Sciatic nerve (tissue), 2 donors: ENCODE results near the gene TBC1D12. TPM values are rescaled to one million over a fixed set of nuclear protein-coding genes. Genes with fewer than 3 reads are reported as not detected.

Experiments
- ATAC-seq: fragments of 200-7000 bp; cut with Tn5 transposase; one replicate; pipeline ENCODE4 v1.9.1; 2020; ENCODE audit warnings: mild to moderate bottlenecking, moderate library complexity
- DNase-seq: peaks from one replicate; pipeline ENCODE4 v3.0.0-alpha.2; 2020; ENCODE audit warnings: low spot score
- intact Hi-C: fragments of 100-400 bp; cut with DNase I; formaldehyde crosslinking; loops from one replicate; pipeline ENCODE4 v1.14.2; 2022
- total RNA-seq: library from RNA; stranded (reverse); fragmentation: NEBNext Ultra II Directional; extraction: Animal tissue kit (Norgen Biotek cat#: 25700); gene quantifications from one replicate; pipeline ENCODE4 v1.2.1, GENCODE V29; 2021
- donor health status: DM: no; HTN: no; CAD: no.
- donor health status: DM: no; HTN: no; CAD: no.

The TBC1D12 gene
- total RNA-seq, 1 donor from 2014 or later = 20.4 TPM

DNA sequence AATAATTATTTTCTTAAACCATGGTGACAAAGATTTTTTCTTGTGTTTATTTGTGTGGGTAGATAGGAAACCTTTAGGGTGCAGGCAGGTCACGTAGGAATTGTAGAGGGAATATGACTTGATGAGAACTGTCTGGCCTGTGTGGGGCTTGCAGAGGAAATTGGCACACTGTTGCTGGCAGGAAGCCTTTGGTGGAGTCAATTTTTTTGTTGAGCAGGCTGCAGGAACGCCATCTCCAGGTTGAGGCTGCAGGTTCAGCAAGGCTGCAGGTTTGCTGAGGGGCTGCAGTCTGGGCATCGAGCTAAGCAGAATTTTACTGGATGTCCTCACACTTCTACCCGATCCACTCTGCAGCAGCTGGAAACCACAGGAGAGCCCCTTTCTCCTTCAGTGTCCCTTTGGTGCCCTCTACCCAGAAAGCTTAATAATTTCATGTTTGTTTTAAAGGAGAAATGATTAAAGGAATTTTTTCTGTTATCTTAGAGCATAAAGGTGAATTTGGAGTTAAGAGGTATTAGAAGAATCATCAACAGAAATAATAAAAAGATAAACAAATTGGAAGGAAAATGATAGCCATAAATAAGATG lies 37.0 kb downstream of the TBC1D12 start:
- no peak for DNase-seq
- intact Hi-C loops = no loop called here

DNA sequence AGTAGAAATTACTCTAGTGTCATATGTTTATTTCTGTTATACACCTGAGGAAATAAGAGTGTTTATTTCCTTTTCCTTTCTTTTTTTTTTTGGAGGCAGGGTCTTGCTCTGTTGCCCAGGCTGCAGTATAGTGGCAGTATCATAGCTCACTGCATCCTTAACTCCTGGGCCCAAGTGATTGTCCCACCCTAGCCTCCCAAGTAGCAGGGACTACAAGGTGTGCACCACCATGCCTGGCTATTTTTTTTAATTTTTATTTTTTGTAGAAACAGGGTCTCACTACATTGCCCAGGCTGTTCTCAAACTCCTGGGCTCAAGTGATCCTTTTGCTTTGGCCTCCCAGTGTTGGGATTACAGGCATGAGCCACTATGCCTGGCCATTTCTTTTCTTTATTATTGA lies 37.8 kb downstream of the TBC1D12 start:
- intact Hi-C loops = loop anchor here (10.0 kb wide), 1 partner anchor 75 kb away; the partner anchor contains the start of gene NOC3L
- DNase-seq (no peak), ATAC-seq (no peak)

More for the DNA sequence above, 37.0 kb downstream of the TBC1D12 start:
- no peak for ATAC-seq

DNA sequence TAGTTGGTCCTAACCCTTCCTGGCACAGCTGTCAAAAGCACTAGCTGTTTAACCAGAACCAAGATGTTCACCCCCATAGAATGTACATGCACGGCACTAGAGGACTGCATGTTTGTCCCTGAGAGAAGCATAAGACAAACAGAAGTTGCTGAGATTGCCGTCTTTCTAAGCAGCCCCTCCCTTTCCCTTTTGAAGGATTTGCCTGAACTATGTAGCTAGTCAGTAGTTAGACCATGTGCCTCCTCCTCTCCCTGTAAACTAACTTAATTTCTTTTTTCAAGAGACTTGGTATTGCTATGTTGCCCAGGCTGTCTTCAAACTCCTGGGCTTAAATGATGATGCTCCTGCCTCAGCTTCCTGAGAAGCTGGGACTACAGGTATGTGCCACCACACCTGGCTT lies 40.7 kb downstream of the TBC1D12 start:
- DNase-seq (no peak), ATAC-seq (no peak)
- intact Hi-C loops = loop anchor here (10.0 kb wide), 1 partner anchor 78 kb away; the partner anchor contains the start of gene NOC3L

DNA sequence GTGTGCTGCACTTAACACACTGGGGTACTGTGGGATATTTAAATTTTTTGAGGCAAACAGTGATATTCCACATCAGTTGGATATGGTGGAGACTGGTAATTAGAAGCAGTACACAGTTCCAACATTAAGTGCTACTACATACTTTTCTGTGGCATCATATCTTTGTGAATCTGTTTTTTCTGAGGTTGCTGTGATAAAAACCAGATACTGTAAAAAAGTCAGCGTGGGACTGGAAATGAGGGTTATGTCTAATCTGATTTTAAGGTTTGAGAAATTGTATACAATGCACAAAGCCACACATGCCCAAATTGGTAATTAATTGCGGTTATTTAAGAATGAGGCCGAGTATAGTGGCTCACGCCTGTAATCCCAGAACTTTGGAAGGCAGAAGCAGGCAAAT lies 41.2 kb downstream of the TBC1D12 start:
- DNase-seq = no peak
- no peak for ATAC-seq
- intact Hi-C loops = loop anchor here (10.0 kb wide), 1 partner anchor 79 kb away; the partner anchor contains the start of gene NOC3L

DNA sequence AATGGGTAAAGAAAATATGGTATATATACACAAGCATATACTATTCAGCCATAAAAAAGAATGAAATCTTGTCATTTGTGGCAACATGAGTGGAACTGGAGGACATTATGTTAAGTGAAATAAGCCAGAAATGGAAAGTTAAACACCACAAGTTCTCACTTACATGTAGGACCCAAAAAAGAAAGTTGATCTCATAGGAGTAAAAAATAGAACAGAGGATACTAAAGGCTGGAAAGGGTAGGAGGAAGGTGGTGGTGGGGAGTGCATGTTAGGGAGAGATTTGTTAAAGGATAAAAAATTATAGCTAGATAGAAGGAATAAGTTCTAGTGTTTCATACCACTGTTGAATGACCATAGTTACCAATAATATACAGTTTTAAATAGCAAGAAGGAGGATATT lies 48.4 kb downstream of the TBC1D12 start:
- ATAC-seq = no peak
- no peak for DNase-seq
- intact Hi-C loops = no loop called here

DNA sequence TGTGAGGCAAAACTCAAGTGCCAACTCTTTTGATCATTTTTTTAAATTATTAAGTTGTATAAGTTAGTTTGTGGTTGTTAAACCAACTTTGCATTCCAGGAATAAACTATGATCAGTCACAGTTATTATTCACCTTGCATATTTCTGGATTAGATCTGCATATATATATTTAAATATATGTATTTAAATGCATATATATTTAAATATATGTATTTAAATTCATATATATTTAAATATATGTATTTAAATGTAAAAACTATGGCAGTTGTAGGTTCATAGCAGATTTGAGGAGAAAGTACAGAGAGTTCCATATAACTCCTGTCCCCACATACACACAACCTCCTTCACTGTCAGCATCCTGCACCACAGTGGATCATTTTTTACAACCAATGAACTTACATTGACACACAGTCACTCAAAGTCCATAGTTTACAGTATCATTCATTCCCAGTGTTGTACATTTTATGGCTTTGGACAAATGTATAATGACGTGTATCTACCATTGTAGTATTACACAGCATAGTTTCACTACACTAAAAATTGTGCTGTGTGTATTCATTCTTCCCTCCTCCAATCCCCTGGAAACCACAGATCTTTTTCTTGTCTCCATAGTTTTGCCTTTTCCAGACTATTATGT lies 49.7 kb downstream of the TBC1D12 start:
- intact Hi-C loops = no loop called here
- DNase-seq (no peak), ATAC-seq (no peak)

DNA sequence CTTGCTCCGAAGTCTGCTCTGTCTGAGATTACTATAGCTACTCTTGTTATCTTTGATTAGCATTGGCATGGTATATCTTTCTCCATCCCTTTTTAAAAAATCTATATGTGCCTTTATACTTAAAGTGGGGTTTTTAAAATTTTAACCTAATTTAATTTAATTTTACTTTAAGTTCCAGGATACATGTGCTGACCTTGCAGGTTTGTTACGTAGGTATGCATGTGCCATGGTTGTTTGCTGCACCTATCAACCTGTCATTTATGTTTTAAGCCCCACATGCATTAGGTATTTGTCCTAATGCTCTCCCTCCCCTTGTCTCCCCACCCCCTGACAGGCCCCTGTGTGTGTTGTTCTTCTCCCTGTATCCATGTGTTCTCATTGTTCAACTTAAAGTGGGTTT lies 54.6 kb downstream of the TBC1D12 start:
- no peak for ATAC-seq
- no peak for DNase-seq
- intact Hi-C loops = no loop called here

DNA sequence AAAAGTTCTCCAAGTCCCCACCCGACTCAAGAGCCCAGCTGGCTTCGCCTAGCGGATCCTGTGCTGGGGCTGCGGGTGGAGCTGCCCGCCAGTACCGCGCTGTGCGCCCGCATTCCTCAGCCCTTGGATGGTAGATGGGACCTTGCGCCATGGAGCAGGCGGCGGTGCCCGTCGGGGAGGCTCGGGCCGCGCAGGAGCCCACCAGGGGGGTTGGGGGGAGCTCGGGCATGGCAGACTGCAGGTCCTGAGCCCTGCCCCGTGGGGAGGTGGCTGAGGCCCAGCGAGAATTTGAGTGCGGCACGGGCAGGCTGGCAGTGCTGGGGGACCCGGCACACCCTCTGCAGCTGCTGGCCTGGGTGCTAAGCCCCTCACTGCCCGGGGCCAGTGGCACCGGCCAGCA lies 57.0 kb downstream of the TBC1D12 start:
- ATAC-seq (no peak), DNase-seq (no peak)
- intact Hi-C loops = no loop called here

DNA sequence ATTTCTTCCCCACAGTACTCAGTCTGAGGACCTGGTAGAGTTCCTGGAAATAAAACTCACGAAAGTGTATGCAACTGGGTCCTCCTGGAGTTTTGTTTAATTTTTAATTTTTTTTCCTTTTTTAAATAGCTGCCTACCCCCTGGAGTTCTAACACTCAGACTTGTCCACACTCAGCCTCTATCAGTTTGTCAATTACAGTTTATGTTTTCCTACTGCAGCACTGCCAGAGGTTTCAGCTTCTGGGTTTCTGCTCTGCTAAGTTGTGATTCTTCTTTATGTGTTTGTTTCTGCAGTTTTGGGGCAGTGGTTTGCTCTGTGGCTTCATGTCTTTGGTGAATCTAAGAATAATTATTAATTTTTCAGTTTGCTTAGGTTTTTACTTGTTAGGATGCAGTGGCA lies 59.2 kb downstream of the TBC1D12 start:
- no peak for ATAC-seq
- DNase-seq = no peak
- intact Hi-C loops = no loop called here

DNA sequence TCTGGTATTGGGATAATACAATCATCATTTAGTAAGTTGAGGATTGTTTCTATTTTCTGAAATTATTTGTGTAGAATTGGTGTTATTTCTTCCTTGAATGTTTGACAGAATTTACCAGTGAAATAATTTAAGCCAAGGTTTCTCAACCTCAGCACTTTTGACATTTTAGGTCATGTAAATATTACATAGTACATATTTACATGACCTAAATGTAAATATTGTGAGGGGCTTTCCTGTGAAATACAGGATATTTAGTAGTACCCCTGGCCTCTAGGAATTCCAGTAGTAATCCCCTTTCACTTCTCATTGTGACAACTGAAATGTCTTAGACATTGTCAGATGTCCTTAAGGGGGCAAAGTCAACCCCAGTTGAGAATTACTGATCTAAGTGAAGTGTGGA lies 59.8 kb downstream of the TBC1D12 start:
- ATAC-seq = no peak
- DNase-seq = no peak
- intact Hi-C loops = no loop called here

DNA sequence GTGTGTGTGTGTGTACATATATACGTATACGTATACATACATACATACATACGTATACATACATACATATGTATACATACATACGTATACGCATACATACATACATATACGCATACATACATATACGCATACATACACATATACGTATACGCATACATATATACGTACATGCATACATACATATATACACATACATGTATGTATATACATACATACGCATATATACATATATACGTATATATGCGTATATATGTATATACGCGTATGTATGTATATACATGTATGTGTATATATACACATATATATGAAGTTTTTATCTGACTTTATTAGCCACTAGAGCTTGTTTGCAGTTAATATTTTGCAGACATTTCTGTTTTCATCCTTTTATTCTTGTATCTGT lies 63.3 kb downstream of the TBC1D12 start:
- intact Hi-C loops = no loop called here
- DNase-seq (no peak), ATAC-seq (no peak)

DNA sequence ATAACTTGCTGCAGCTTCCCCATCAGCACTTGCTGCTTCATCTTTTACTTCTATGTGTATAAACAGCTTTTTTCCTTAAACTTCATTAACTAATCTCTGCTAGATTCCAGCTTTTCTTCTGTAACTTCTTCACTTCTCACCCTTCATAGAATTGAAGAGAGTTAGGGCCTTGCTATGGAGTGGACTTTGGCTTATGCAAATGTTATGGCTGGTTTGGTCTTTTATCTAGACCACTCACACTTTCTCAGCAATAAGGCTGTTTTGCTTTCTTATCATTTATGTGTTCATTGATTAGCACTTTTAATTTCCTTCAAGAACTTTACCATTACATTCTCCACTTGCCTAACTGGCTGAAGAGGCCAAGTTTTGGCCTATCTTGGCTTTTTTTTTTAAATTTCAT lies 79.1 kb downstream of the TBC1D12 start:
- ATAC-seq (no peak), DNase-seq (no peak)
- intact Hi-C loops = no loop called here

DNA sequence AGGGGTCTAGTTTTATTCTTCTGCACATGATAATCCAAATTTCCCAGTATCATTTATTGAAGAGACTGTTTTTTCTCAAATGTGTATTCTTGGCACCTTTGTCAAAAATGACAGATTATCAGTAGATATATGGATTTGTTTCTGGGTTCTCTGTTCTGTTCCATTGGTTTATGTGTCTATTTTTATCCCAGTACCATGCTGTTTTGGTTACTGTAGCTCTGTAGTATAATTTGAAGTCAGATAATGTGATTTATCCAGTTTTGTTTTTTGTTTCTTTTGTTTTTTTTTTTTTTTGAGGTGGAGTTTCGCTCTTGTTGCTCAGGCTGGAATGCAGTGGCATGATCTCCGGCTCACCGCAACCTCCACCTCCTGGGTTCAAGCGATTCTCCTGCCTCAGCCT lies 81.6 kb downstream of the TBC1D12 start:
- no peak for ATAC-seq
- intact Hi-C loops = no loop called here
- no peak for DNase-seq

DNA sequence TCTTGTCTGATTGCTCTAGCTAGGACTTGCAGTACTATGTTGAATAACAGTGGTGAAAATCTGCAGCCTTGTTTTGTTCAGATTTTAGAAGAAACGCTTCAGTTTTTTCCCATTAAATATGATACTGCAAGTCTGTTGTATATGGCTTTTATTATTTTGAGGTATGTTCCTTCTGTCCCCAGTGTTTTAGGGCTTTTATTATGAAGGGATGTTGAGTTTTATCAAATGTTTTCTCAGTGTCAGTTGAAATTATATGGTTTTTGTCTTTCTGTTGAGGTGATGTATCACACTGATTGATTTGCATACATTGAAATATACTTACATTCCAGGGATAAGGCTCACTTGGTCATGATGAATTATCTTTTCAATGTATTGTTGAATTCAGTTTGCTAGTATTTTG lies 82.8 kb downstream of the TBC1D12 start:
- ATAC-seq (no peak), DNase-seq (no peak)
- intact Hi-C loops = no loop called here

DNA sequence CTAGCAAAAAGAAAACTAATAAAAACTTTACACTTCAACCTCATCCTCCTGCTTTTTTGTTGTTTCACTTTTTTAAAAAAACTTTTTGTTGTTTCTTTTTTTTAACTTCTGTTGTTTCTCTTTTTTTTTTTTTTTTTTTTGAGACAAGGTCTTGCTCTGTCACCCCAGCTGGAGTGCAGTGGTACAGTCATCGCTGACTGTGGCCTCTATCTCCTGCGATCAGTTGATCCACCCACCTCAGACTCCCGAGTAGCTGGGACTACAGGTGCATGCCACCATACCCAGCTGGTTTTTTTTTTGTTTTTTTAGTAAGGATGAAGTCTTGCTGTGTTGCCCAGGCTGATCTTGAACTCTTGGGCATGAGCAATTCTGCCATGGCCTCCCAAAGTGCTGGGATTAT lies 85.2 kb downstream of the TBC1D12 start:
- intact Hi-C loops = no loop called here
- DNase-seq = no peak
- ATAC-seq = no peak

DNA sequence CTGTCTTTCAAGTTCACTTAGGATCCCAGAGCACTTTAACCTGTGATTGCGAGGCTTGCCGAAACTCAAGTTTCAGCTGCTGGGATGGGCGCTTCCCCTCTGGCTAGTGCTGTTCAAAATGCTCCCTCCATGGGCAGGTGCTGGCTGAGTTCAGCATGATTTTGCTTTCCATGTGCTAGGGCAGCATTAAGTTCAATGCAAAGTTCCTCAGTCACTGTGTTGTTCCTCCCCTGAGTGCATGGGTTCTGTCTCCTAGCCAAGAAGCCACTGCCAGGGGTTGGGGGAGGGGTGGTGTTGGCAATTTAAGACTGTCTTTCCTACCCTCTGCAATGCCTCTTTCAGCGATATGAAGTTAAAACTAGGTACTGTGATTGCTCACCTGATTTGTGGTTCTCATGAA lies 86.8 kb downstream of the TBC1D12 start:
- DNase-seq (no peak), ATAC-seq (peak; percentile 26)
- intact Hi-C loops = no loop called here

DNA sequence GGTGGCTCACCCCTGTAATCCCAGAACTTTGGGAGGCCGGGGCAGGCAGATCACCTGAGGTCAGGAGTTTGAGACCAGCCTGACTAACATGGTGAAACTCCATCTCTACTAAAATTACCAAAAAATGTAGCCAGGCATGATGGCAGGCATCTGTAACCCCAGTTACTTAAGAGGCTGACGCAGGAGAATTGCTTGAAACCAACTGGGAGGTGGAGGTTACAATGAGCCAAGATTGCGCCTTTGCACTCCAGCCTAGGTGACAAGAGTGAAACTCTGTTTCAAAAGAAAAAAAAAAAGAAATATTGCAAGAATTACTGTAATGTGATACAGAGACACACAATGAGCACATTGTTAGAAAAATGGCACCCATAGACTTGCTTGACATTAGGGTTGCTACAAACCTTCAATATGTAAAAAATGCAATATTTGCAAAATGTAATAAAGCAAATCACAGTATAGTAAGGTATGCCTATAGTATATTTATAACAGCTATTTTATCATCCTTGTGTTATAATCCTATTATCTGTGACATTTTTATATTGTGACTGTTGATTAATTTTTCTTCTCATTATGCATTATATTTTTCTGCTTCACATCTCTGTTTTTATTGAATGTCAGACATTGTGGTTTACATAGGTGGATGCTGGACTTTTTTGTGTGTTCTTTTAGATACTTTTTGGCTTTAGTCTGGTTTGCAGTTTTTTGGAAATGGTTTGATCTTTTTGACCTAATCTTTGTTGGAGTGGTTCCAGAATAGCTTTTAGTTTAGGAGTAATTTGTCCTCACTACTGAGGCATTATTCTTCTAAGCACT lies 87.8 kb downstream of the TBC1D12 start:
- intact Hi-C loops = no loop called here
- DNase-seq (no peak), ATAC-seq (no peak)

DNA sequence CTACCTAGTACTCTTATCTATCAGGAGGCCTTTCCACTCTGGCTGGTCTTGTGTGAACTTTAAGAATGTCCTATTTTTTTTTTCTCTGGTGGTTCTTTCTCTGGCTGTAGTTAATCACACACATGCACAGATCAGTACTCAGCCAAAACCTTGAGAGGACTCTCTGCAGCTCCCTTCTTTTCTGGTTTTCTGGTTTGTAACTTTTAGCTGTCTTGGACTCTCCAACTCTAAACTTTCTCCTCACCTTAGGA lies 88.4 kb downstream of the TBC1D12 start:
- DNase-seq (no peak), ATAC-seq (no peak)
- intact Hi-C loops = no loop called here

DNA sequence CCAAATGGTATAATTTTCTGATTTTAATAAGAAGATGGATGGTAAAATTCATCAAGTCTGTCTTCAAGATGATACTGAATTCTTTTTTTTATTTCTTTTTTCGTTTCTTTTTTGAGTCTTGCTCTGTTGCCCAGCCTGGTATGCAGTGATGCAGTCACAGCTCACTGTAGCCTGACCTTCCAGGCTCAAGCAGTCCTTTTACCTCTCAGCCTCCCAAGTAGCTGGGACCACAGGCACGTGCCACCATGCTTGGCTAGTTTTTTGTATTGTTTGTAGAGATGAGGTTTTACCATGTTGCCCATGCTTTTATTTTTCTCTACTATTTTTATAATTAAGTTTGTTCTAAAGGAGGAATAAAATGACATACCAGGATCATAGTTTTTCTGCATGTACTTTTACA lies 91.1 kb downstream of the TBC1D12 start:
- DNase-seq = no peak
- ATAC-seq = no peak
- intact Hi-C loops = no loop called here

DNA sequence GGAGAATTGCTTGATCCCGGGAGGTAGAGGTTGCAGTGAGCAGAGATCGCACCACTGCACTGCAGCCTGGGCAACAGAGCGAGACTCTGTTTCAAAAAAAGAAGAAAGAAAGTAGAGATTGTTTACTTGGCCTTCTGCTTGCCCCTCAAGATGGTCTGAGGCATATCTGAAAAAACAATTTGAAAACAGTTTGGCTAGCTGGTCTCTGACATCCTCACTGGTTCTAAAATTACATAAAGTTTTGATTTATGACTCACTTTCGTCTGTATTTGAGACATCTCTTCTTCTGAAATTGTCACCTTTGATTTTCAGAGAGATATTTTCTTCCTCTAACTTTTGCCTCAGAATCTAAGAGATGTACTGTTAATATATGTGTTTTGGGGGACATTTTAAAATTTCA lies 93.7 kb downstream of the TBC1D12 start:
- intact Hi-C loops = no loop called here
- DNase-seq = no peak
- no peak for ATAC-seq

DNA sequence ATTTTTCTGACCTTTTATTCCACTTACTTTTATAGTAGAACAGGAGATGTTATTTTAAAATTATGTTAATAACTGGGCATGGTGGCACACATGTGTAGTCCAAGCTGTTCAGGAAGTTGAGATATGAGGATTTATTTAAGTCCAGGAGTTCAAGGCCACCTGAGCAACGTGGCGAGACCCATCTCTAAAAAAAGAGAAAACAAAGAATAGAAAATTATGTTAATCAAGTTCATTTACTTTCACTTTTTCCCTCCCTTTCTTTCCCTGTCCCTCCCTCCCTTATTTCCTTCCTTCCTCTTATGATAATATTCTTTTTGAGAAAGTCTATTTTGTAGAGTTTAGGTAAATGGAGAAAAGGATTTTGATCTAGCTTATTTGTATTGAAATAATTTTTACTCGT lies 94.3 kb downstream of the TBC1D12 start:
- no peak for ATAC-seq

More for the DNA sequence above, 94.3 kb downstream of the TBC1D12 start:
- intact Hi-C loops = no loop called here
- DNase-seq = no peak
